ENCODE results near the gene SASH1.

SASH1 gene

GRCh38 chr6:148525453-148525852 lies 182.8 kb downstream of the SASH1 start:
- Histone ChIP-seq H3K4me1 (ENCODE audit: control insufficient read depth, insufficient read depth, low read length) (no peaks in the 10 kb centered on the region), H3K36me3 (ENCODE audit: control insufficient read depth, insufficient read depth, low read length) (peaks cover 28% of the 10 kb centered on the region), H3K27me3 (ENCODE audit: control insufficient read depth, insufficient read depth, low read length, poor library complexity, severe bottlenecking) (no peaks in the 10 kb centered on the region), H3K27ac (ENCODE audit: insufficient read depth, low read depth, low read length, poor library complexity, severe bottlenecking) (no peak overlapping the region), H3K4me3 (ENCODE audit: insufficient read depth, low read depth, low read length) (no peak overlapping the region), H3K9me3 (ENCODE audit: control insufficient read depth, low read length) (no peaks in the 10 kb centered on the region)
- 92 to 95% methylated on average over 4 of the region's 4 CpGs for WGBS, 2 experiments

DNA sequence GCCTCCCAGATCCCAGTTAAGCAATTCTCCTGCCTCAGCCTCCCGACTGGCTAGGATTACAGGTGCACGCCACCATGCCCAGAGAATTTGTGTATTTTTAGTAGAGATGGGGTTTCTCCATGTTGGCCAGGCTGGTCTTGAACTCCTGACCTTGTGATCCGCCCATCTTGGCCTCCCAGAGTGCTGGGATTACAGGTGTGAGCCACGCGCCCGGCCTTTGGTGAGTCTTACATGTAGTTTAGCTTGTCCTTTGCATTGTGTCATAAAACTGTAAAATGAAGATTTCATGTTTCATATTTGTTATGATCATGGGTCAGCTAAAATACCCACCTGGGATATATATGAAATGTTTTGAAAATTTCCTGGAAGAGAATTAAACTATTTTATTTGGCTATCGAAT lies 183.5 kb downstream of the SASH1 start:
- no peak overlapping the region for H3K4me3 ChIP-seq (ENCODE audit: insufficient read depth, low read depth, low read length)
- peaks cover 28% of the 10 kb centered on the region for H3K36me3 ChIP-seq (ENCODE audit: control insufficient read depth, insufficient read depth, low read length)
- H3K27me3 ChIP-seq (ENCODE audit: control insufficient read depth, insufficient read depth, low read length, poor library complexity, severe bottlenecking): no peaks in the 10 kb centered on the region
- no peaks in the 10 kb centered on the region for H3K9me3 ChIP-seq (ENCODE audit: control insufficient read depth, low read length)
- WGBS, 2 experiments: 88 to 95% methylated on average over 7 of the region's 7 CpGs
- no peaks in the 10 kb centered on the region for H3K4me1 ChIP-seq (ENCODE audit: control insufficient read depth, insufficient read depth, low read length)
- H3K27ac ChIP-seq (ENCODE audit: insufficient read depth, low read depth, low read length, poor library complexity, severe bottlenecking): no peak overlapping the region

- Histone ChIP-seq H3K9me3 (ENCODE audit: control insufficient read depth, low read length) (no peaks in the 10 kb centered on the region), H3K4me3 (ENCODE audit: insufficient read depth, low read depth, low read length) (no peak overlapping the region), H3K27me3 (ENCODE audit: control insufficient read depth, insufficient read depth, low read length, poor library complexity, severe bottlenecking) (no peaks in the 10 kb centered on the region), H3K27ac (ENCODE audit: insufficient read depth, low read depth, low read length, poor library complexity, severe bottlenecking) (no peak overlapping the region), H3K4me1 (ENCODE audit: control insufficient read depth, insufficient read depth, low read length) (no peaks in the 10 kb centered on the region), H3K36me3 (ENCODE audit: control insufficient read depth, insufficient read depth, low read length) (peaks cover 40% of the 10 kb centered on the region)
- 75 to 82% methylated on average over 5 of the region's 5 CpGs for WGBS, 2 experiments
These were observed 185.7 kb downstream of the SASH1 start for GRCh38 chr6:148528292-148528691.

DNA sequence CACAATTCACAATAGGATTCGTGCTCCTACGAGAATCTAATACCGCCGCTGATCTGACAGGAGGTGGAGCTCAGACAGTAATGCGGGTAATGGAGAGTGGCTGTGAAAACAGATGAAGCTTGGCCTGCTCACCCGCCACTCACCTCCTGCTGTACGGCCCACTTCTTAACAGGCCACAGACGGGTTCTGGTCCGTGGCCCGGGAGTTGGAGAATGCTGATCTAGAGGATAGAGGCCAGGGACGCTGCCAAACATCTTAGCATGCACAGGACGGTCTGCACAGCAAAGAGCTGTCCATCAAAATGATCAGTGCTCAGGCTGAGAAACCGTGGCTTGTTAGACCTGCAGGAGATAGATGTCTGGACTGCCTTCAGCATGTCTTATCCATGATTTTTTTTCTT lies 186.4 kb downstream of the SASH1 start:
- H3K9me3 ChIP-seq (ENCODE audit: control insufficient read depth, low read length): no peaks in the 10 kb centered on the region
- 96% methylated on average over 13 of the region's 13 CpGs for WGBS, 2 experiments
- H3K4me1 ChIP-seq (ENCODE audit: control insufficient read depth, insufficient read depth, low read length): no peaks in the 10 kb centered on the region
- H3K27me3 ChIP-seq (ENCODE audit: control insufficient read depth, insufficient read depth, low read length, poor library complexity, severe bottlenecking): no peaks in the 10 kb centered on the region
- H3K4me3 ChIP-seq (ENCODE audit: insufficient read depth, low read depth, low read length): no peak overlapping the region
- no peak overlapping the region for H3K27ac ChIP-seq (ENCODE audit: insufficient read depth, low read depth, low read length, poor library complexity, severe bottlenecking)
- peaks cover 42% of the 10 kb centered on the region for H3K36me3 ChIP-seq (ENCODE audit: control insufficient read depth, insufficient read depth, low read length)

DNA sequence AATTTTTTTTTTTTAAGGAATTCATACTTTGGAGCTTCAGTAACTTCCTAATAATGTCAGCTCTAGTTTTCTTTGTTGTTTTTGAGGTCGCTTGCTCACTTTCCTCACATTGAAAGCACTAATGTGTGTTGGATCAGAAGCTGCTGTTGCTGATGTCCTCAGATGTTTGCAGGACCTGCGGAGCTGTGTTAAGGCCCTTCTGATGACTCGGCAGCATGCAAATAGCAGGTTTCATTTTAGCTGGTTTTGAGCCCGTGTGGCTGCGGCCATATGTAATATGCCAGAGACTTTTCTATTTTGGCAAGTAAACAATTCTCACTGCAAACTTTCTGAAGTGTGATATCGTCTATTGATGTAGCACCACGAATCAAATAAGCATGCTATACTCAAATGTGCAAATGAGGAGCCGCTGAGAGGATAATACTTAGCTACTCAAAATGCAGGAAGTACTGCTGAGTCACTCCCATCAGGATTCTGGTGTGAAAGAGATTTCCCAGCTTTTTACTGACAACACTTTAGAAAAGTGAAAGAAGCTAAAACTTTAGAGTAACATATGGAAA lies 187.8 kb downstream of the SASH1 start:
- Histone ChIP-seq H3K4me1 (ENCODE audit: control insufficient read depth, insufficient read depth, low read length) (no peaks in the 10 kb centered on the region), H3K27me3 (ENCODE audit: control insufficient read depth, insufficient read depth, low read length, poor library complexity, severe bottlenecking) (no peaks in the 10 kb centered on the region), H3K36me3 (ENCODE audit: control insufficient read depth, insufficient read depth, low read length) (peaks cover 49% of the 10 kb centered on the region), H3K9me3 (ENCODE audit: control insufficient read depth, low read length) (no peaks in the 10 kb centered on the region), H3K4me3 (ENCODE audit: insufficient read depth, low read depth, low read length) (no peak overlapping the region), H3K27ac (ENCODE audit: insufficient read depth, low read depth, low read length, poor library complexity, severe bottlenecking) (peak overlapping the region; percentile 44)
- 44 to 55% methylated on average over 8 of the region's 8 CpGs for WGBS, 2 experiments

DNA sequence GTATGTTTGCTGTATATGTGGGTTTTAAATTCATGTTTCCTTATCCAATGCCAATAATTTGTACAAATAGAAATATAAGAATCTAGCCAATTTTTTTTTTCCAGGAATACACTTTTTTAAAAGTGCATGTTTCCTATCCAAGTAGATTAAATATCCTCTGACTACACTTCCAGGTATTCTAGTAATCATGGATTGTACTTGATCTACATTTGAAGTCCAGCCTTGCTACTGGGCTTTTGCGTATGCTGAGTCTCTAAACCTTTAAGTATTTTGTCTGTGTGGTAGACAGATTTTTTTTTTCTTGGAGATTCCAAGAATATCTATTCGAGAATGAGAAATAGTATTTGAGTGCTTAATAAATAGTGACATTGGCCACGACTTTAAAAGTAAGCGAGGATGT lies 188.3 kb downstream of the SASH1 start:
- H3K9me3 ChIP-seq (ENCODE audit: control insufficient read depth, low read length): no peaks in the 10 kb centered on the region
- H3K27ac ChIP-seq (ENCODE audit: insufficient read depth, low read depth, low read length, poor library complexity, severe bottlenecking): peak overlapping the region; percentile 44
- no peak overlapping the region for H3K4me3 ChIP-seq (ENCODE audit: insufficient read depth, low read depth, low read length)
- 95 to 96% methylated on average over 4 of the region's 4 CpGs for WGBS, 2 experiments
- H3K4me1 ChIP-seq (ENCODE audit: control insufficient read depth, insufficient read depth, low read length): no peaks in the 10 kb centered on the region
- H3K27me3 ChIP-seq (ENCODE audit: control insufficient read depth, insufficient read depth, low read length, poor library complexity, severe bottlenecking): no peaks in the 10 kb centered on the region
- peaks cover 46% of the 10 kb centered on the region for H3K36me3 ChIP-seq (ENCODE audit: control insufficient read depth, insufficient read depth, low read length)

DNA sequence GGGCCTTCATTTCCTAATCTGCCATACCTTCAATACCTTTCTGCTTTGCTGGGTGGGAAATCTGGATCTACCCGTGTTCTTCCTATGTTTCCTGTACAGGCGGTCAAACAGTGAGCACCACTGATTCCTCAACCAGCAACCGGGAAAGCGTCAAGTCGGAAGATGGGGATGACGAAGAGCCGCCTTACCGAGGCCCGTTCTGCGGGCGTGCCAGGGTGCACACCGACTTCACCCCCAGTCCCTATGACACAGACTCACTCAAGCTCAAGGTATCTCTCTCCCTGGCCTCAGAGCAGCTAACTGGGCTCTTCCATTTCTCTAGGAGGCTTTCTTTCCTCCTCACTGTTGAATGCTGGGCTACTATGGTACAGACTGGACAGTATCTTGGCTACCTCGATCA lies 190.1 kb downstream of the SASH1 start:
- Histone ChIP-seq H3K36me3 (ENCODE audit: control insufficient read depth, insufficient read depth, low read length) (peaks cover 44% of the 10 kb centered on the region), H3K27me3 (ENCODE audit: control insufficient read depth, insufficient read depth, low read length, poor library complexity, severe bottlenecking) (no peaks in the 10 kb centered on the region), H3K9me3 (ENCODE audit: control insufficient read depth, low read length) (no peaks in the 10 kb centered on the region), H3K4me1 (ENCODE audit: control insufficient read depth, insufficient read depth, low read length) (no peaks in the 10 kb centered on the region), H3K27ac (ENCODE audit: insufficient read depth, low read depth, low read length, poor library complexity, severe bottlenecking) (no peak overlapping the region), H3K4me3 (ENCODE audit: insufficient read depth, low read depth, low read length) (no peak overlapping the region)
- 96 to 97% methylated on average over 13 of the region's 13 CpGs for WGBS, 2 experiments

GRCh38 chr6:148533309-148534107 lies 190.9 kb downstream of the SASH1 start:
- Histone ChIP-seq H3K9me3 (ENCODE audit: control insufficient read depth, low read length) (no peaks in the 10 kb centered on the region), H3K36me3 (ENCODE audit: control insufficient read depth, insufficient read depth, low read length) (peaks cover 36% of the 10 kb centered on the region), H3K27me3 (ENCODE audit: control insufficient read depth, insufficient read depth, low read length, poor library complexity, severe bottlenecking) (no peaks in the 10 kb centered on the region), H3K4me1 (ENCODE audit: control insufficient read depth, insufficient read depth, low read length) (no peaks in the 10 kb centered on the region), H3K27ac (ENCODE audit: insufficient read depth, low read depth, low read length, poor library complexity, severe bottlenecking) (no peak overlapping the region), H3K4me3 (ENCODE audit: insufficient read depth, low read depth, low read length) (no peak overlapping the region)
- 94% methylated on average over 22 to 24 of the region's 24 CpGs for WGBS, 2 experiments

DNA sequence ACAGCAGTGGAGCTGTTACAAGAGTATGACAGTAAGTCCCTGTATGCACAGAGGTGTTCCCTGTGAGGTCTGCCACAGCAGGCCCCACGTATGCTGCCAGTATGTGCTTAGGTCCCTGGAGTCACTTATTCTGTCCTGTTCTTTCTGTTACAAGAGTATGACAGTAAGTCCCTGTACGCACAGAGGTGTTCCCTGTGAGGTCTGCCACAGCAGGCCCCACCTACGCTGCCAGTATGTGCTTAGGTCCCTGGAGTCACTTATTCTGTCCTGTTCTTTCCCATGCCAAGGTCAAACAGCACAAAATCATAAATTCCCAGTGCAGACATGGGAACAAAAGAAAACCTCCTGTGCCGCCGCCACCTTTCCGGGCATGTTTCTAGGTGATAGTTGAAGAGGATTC lies 192.2 kb downstream of the SASH1 start:
- peaks cover 38% of the 10 kb centered on the region for H3K36me3 ChIP-seq (ENCODE audit: control insufficient read depth, insufficient read depth, low read length)
- H3K27me3 ChIP-seq (ENCODE audit: control insufficient read depth, insufficient read depth, low read length, poor library complexity, severe bottlenecking): no peaks in the 10 kb centered on the region
- H3K27ac ChIP-seq (ENCODE audit: insufficient read depth, low read depth, low read length, poor library complexity, severe bottlenecking): no peak overlapping the region
- no peaks in the 10 kb centered on the region for H3K9me3 ChIP-seq (ENCODE audit: control insufficient read depth, low read length)
- H3K4me1 ChIP-seq (ENCODE audit: control insufficient read depth, insufficient read depth, low read length): no peaks in the 10 kb centered on the region
- H3K4me3 ChIP-seq (ENCODE audit: insufficient read depth, low read depth, low read length): no peak overlapping the region
- 97 to 98% methylated on average over 6 of the region's 6 CpGs for WGBS, 2 experiments

- peaks cover 42% of the 10 kb centered on the region for H3K36me3 ChIP-seq (ENCODE audit: control insufficient read depth, insufficient read depth, low read length)
- H3K4me1 ChIP-seq (ENCODE audit: control insufficient read depth, insufficient read depth, low read length): no peaks in the 10 kb centered on the region
- WGBS, 2 experiments: 93 to 97% methylated on average over 7 of the region's 7 CpGs
- no peak overlapping the region for H3K27ac ChIP-seq (ENCODE audit: insufficient read depth, low read depth, low read length, poor library complexity, severe bottlenecking)
- H3K4me3 ChIP-seq (ENCODE audit: insufficient read depth, low read depth, low read length): no peak overlapping the region
- no peaks in the 10 kb centered on the region for H3K27me3 ChIP-seq (ENCODE audit: control insufficient read depth, insufficient read depth, low read length, poor library complexity, severe bottlenecking)
- H3K9me3 ChIP-seq (ENCODE audit: control insufficient read depth, low read length): no peaks in the 10 kb centered on the region
These were observed 192.7 kb downstream of the SASH1 start for GRCh38 chr6:148535381-148535780.

Data from ectodermal cell (in vitro differentiated cells).